Kidney epithelial cell (primary cell): ENCODE measurements around the gene GLDN. TPM values are rescaled to one million over a fixed set of nuclear protein-coding genes. Genes with fewer than 3 reads are reported as not detected.

ENCODE experiments used
- DNase-seq: peaks from one replicate; pipeline ENCODE4 v3.0.0-alpha.2; 2010; ENCODE audit warnings: low read depth
- H3K27me3 ChIP-seq: 2 replicates; pipeline ENCODE4 v1.6.0; 2011; ENCODE audit warnings: low read length; ENCODE audit not compliant: control insufficient read depth, insufficient read depth
- H3K36me3 ChIP-seq: 2 replicates; pipeline ENCODE4 v1.5.1; 2011; ENCODE audit warnings: low read length; ENCODE audit not compliant: control insufficient read depth, insufficient read depth
- H3K4me3 ChIP-seq: 2 replicates; pipeline ENCODE4 v1.5.1; 2011; ENCODE audit warnings: low read depth, mild to moderate bottlenecking, control low read depth, low read length
- CTCF ChIP-seq: IDR thresholded peaks from 2 replicates; pipeline ENCODE4 v1.5.1; 2011; ENCODE audit warnings: mild to moderate bottlenecking, moderate library complexity, low read length, control low read depth, inconsistent platforms; ENCODE audit not compliant: insufficient read depth, poor library complexity, severe bottlenecking
- total RNA-seq: library from RNA; depleted of rRNA; stranded (reverse); fragments of >200 nt; gene quantifications from 2 replicates; pipeline ENCODE4 v1.2.3, GENCODE V29; 2015

Gene GLDN
- total RNA-seq, 1 donor from 2014 or later = not detected

GRCh38 chr15:51379390-51379789 lies 37.9 kb downstream of the GLDN start:
- no peak for DNase-seq
- Histone ChIP-seq H3K27me3 (no peaks in the 10 kb centered on the region), H3K4me3 (no peak overlapping the region), H3K36me3 (no peaks in the 10 kb centered on the region)
- no peak for TF ChIP-seq CTCF

GRCh38 chr15:51380999-51381806 lies 39.7 kb downstream of the GLDN start:
- DNase-seq = no peak
- TF ChIP-seq CTCF = peak; percentile 78
- H3K27me3 ChIP-seq = no peaks in the 10 kb centered on the region
- H3K4me3 ChIP-seq = no peak overlapping the region
- no peaks in the 10 kb centered on the region for H3K36me3 ChIP-seq

DNA sequence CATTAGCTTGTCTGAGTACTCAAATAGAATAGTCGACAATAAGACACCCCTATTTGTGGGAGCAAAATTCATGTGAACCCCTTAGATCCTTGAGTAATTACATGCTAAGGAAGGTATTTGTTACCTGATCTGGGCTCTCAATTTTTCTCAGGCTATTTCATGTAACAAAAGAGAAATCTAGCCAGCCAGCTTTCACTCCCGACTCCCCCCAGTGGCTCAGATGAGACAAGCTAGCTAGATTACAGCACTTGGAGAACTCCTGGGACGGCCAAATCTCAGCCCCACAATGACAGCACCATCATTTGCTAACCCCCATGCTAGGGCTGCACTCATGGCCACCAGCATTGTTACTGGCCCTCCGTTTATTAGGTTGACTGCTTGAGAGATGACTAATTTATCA lies 41.3 kb downstream of the GLDN start:
- peak; percentile 70 for TF ChIP-seq CTCF
- H3K36me3 ChIP-seq = no peaks in the 10 kb centered on the region
- DNase-seq = no peak
- no peaks in the 10 kb centered on the region for H3K27me3 ChIP-seq
- H3K4me3 ChIP-seq = no peak overlapping the region

GRCh38 chr15:51386029-51386428 lies 44.6 kb downstream of the GLDN start:
- Histone ChIP-seq H3K4me3 (no peak overlapping the region), H3K27me3 (no peaks in the 10 kb centered on the region), H3K36me3 (no peaks in the 10 kb centered on the region)
- no peak for TF ChIP-seq CTCF
- no peak for DNase-seq

DNA sequence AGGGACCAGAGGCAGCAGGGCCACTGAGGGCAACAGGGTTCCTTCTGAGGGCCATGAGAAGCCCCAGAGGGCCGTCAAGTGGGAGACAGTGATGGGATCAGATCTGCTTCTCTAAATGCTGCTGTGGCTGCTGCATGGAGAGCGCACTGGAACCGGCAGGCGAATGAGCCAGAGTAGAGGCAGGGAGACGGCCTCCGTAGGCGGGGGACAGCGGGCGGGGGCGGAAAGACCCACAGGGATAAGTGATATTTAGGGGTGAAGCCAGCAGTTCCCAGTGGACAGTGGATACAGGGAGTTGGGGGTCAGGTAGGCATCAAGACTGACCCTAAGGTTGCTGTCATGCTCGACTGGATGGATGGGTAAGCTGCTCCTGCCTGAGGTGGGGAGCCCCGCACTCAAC lies 45.0 kb downstream of the GLDN start:
- no peaks in the 10 kb centered on the region for H3K36me3 ChIP-seq
- no peak for TF ChIP-seq CTCF

More for the DNA sequence above, 45.0 kb downstream of the GLDN start:
- no peaks in the 10 kb centered on the region for H3K27me3 ChIP-seq
- no peak for DNase-seq
- no peak overlapping the region for H3K4me3 ChIP-seq
